Stomach (tissue), 9 donors: ENCODE measurements around the gene DLEC1. TPM values are rescaled to one million over a fixed set of nuclear protein-coding genes. Genes with fewer than 3 reads are reported as not detected.

Experiments used
- DNase-seq, 2 donors: peaks; one replicate each; pipeline versions ENCODE4 v3.0.0 to v3.0.0-alpha.2; 2013 to 2019
- H3K27ac ChIP-seq, 5 donors: fragments of 200-600 bp in 4 of 5; sonication (generic) in 4 of 5; one replicate each; pipeline ENCODE4 v1.5.1; 2013 to 2019; ENCODE audit warnings: mild to moderate bottlenecking in 1 of 5, moderate library complexity in 1 of 5
- H3K27me3 ChIP-seq, 3 donors: fragments of 200-600 bp; sonication (generic); one replicate each; pipeline ENCODE4 v1.5.1; 2017 to 2019; ENCODE audit warnings: mixed run types in 1 of 3
- H3K36me3 ChIP-seq, 4 donors: fragments of 200-600 bp; sonication (generic); 1 replicate in 3 of 4; 2 replicates in 1 of 4; pipeline ENCODE4 v1.5.1; 2016 to 2019
- H3K4me1 ChIP-seq, 4 donors: fragments of 200-600 bp; sonication (generic); one replicate each; pipeline ENCODE4 v1.5.1; 2016 to 2019
- H3K4me3 ChIP-seq, 4 donors: fragments of 200-600 bp; sonication (generic) in 3 of 4; one replicate each; pipeline ENCODE4 v1.5.1; 2016 to 2019; ENCODE audit warnings: mild to moderate bottlenecking in 1 of 4
- H3K9me3 ChIP-seq, 4 donors: fragments of 200-600 bp; sonication (generic); one replicate each; pipeline ENCODE4 v1.5.1; 2016 to 2019
- CTCF ChIP-seq, 7 experiments: fragments of 450-650 bp in 4 of 7; fragments of 200-600 bp in 3 of 7; sonication (generic) in 3 of 7; IDR thresholded peaks; one replicate each; pipeline ENCODE4 v1.5.1; 2016 to 2019; ENCODE audit warnings: antibody characterized with exemption in 7 of 7, control low read depth in 2 of 7, mild to moderate bottlenecking in 1 of 7
- EP300 ChIP-seq: sonication (generic); formaldehyde crosslinking; IDR thresholded peaks from one replicate; pipeline ENCODE4 v1.6.1; 2017; ENCODE audit warnings: antibody characterized with exemption
- POLR2A ChIP-seq, 4 donors: fragments of 450-650 bp; IDR thresholded peaks; one replicate each; pipeline ENCODE4 v1.6.1; 2016; ENCODE audit warnings: antibody characterized with exemption in 4 of 4, control low read depth in 2 of 4, mild to moderate bottlenecking in 1 of 4, moderate library complexity in 1 of 4
- POLR2AphosphoS5 ChIP-seq, 3 donors: sonication (generic); formaldehyde crosslinking; IDR thresholded peaks; one replicate each; pipeline ENCODE4 v1.6.1; 2016; ENCODE audit warnings: antibody characterized with exemption in 3 of 3
- WGBS, 5 donors: extraction: QIAGEN DNeasy Blood & Tissue Kit in 3 of 5; methylation state at CpG; one replicate each; pipeline versions ENCODE4 v1.1.5 to v1.1.7; 2013 to 2018; 5-methylcytosine and 5-hydroxymethylcytosine counted together
- intact Hi-C: fragments of 100-400 bp; cut with DNase I; formaldehyde crosslinking; loops from one replicate; pipeline ENCODE4 v1.15.1; 2023; ENCODE audit warnings: low total_unique reads
- polyA plus RNA-seq, 3 donors: library from polyadenylated mRNA; stranded (reverse); fragments of 200-250 nt; gene quantifications; one replicate each; pipeline ENCODE4 v1.2.3, GENCODE V29; 2013
- total RNA-seq, 5 donors: library from RNA; depleted of rRNA; stranded (reverse); fragments of >200 nt; gene quantifications; one replicate each; pipeline versions ENCODE4 v1.1.0 to v1.2.3, GENCODE V29; 2014 to 2016
- donor health status: healthy with polysubstance abuse.
- donor health status: Bipolar disorder and iron deficiency.
- donor health status: healthy.

The DLEC1 gene
- total and polyA plus RNA-seq, 8 donors = 0.12 to 1.5 (median 0.31) TPM; not detected in 3

GRCh38 chr3:38008191-38008701, 30.8 kb upstream of the DLEC1 start:
- Histone ChIP-seq H3K27ac (no peak overlapping the region), H3K9me3 (no peaks in the 10 kb centered on the region), H3K4me1 (peaks cover 22 to 33% (median 27%) of the 10 kb centered on the region in 4 donors), H3K36me3 (peaks cover 24 to 73% (median 68%) of the 10 kb centered on the region in 4 donors), H3K4me3 (no peak overlapping the region), H3K27me3 (no peaks in the 10 kb centered on the region)
- no peak for TF ChIP-seq EP300
- no peak for TF ChIP-seq CTCF (IDR thresholded peaks at IDR 0.05)
- TF ChIP-seq POLR2AphosphoS5 (IDR thresholded peaks at IDR 0.05) = no peak
- no peak for TF ChIP-seq POLR2A (IDR thresholded peaks at IDR 0.05)
- WGBS, 5 donors = 89 to 95% (median 91%) methylated on average over 16 to 19 of the region's 19 CpGs
- DNase-seq = no peak
- intact Hi-C loops = no loop called here

GRCh38 chr3:38008971-38009580, 29.9 kb upstream of the DLEC1 start:
- H3K36me3 ChIP-seq = peaks cover 24 to 82% (median 72%) of the 10 kb centered on the region in 4 donors

GRCh38 chr3:38009807-38010591, 29.0 kb upstream of the DLEC1 start:
- no peak for DNase-seq

More at GRCh38 chr3:38008971-38009580, 29.9 kb upstream of the DLEC1 start:
- H3K4me3 ChIP-seq = no peak overlapping the region
- H3K27me3 ChIP-seq = no peaks in the 10 kb centered on the region
- no peak for DNase-seq
- WGBS, 5 donors = 81 to 89% (median 87%) methylated on average over 14 to 16 of the region's 16 CpGs
- intact Hi-C loops = no loop called here
- TF ChIP-seq CTCF (IDR thresholded peaks at IDR 0.05) (no peak), EP300 (no peak), POLR2AphosphoS5 (IDR thresholded peaks at IDR 0.05) (no peak), POLR2A (IDR thresholded peaks at IDR 0.05) (no peak)
- H3K9me3 ChIP-seq = no peaks in the 10 kb centered on the region
- peaks cover 14 to 25% (median 18%) of the 10 kb centered on the region in 4 donors for H3K4me1 ChIP-seq
- H3K27ac ChIP-seq = no peak overlapping the region

More at GRCh38 chr3:38009807-38010591, 29.0 kb upstream of the DLEC1 start:
- Histone ChIP-seq H3K9me3 (no peaks in the 10 kb centered on the region), H3K27me3 (no peaks in the 10 kb centered on the region), H3K27ac (no peak overlapping the region), H3K4me3 (no peak overlapping the region), H3K4me1 (peaks cover 5 to 15% (median 9%) of the 10 kb centered on the region in 4 donors), H3K36me3 (peaks cover 24 to 91% (median 79%) of the 10 kb centered on the region in 4 donors)
- intact Hi-C loops = no loop called here
- WGBS, 5 donors = 70 to 94% (median 89%) methylated on average over 7 to 27 of the region's 27 CpGs
- TF ChIP-seq POLR2AphosphoS5 (IDR thresholded peaks at IDR 0.05) (no peak), EP300 (no peak), CTCF (IDR thresholded peaks at IDR 0.05) (no peak), POLR2A (IDR thresholded peaks at IDR 0.05) (no peak)
